ENCODE results near the gene WDR37.

The WDR37 gene

DNA sequence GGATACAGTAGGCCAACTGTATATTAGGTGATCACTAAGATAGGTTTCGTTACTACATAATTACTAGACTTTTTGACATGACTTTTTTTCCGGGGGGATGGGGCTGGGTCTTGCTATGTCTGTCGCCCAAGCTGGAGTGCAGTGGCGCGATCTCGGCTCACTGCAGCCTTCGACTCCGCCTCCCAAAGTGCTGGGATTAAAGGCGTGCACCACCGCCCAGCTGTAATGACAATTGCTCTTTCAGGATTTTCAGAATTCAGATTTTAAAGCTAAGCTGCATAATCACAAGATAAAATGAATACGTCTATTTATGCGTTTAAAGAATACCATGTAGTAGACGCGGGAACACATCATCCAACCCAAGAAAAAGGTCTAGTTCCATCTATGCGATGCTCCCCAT is 8.2 kb upstream of the WDR37 start:
- DNase-seq (ENCODE audit: low read depth) = no peak
- H3K4me3 ChIP-seq (replicated peaks; ENCODE audit: low read depth, low read length) = peak overlapping the region; percentile 95
- TF ChIP-seq, protein P1, sequence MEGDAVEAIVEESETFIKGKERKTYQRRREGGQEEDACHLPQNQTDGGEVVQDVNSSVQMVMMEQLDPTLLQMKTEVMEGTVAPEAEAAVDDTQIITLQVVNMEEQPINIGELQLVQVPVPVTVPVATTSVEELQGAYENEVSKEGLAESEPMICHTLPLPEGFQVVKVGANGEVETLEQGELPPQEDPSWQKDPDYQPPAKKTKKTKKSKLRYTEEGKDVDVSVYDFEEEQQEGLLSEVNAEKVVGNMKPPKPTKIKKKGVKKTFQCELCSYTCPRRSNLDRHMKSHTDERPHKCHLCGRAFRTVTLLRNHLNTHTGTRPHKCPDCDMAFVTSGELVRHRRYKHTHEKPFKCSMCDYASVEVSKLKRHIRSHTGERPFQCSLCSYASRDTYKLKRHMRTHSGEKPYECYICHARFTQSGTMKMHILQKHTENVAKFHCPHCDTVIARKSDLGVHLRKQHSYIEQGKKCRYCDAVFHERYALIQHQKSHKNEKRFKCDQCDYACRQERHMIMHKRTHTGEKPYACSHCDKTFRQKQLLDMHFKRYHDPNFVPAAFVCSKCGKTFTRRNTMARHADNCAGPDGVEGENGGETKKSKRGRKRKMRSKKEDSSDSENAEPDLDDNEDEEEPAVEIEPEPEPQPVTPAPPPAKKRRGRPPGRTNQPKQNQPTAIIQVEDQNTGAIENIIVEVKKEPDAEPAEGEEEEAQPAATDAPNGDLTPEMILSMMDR (IDR thresholded peaks at IDR 0.05; ENCODE audit: low read length, missing control alignments) = no peak

DNA sequence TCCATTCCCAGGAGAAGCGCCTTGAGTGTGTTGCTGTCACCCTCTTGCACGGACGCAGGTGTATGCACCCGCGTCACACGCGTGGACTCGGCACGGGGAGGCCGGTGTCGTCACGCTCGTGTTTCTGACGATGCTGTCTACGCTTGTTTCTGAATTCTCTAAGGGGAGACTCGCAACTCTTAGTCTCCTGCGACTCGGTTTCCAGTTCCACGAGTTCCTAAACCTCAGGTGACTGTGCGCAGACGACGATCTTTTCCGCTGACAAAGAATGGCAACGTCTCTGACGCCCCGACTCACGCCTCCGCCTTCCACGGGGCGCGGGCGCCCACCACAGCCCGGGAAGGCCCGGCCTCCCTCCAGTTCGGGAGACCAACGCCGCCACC is 7.8 kb upstream of the WDR37 start:
- peak; percentile 52 for DNase-seq (ENCODE audit: low read depth)
- H3K4me3 ChIP-seq (replicated peaks; ENCODE audit: low read depth, low read length) = peak overlapping the region; percentile 95
- TF ChIP-seq, protein P1 (IDR thresholded peaks at IDR 0.05; ENCODE audit: low read length, missing control alignments) = no peak

DNA sequence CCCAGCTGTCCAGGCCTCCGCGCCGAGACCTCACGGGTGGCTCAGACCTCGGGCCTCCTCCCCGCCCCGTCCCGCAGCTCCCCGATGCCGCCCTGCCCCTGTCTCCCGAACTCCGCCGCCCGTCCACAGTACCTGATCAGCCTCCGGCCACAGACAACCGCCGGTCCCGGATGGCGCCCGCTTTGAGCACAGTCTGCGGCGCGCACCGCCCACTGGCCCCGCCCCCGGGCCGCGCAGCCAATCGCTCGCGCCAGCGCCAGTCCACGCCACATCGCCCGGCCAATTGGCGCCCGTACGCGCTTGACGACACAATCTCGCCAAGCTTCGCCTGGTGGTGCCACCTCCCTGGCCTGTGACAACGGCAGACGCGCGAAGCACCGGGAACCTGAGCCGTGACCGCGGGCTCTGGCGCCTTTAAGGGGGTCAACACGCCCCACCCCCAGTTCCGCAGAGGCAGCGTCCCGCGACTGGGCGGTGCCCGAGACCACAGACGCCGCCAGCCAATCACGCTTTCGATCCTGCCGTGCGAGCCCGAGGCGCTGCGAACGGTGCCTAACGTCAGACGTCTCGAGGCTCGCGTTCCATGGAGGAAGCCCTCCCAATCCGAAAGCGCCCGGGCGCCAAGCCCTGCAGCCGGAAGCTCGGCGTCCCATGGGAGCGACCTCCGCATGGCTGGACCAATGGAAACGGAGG is 7.3 kb upstream of the WDR37 start, which contains the start of gene IDI1:
TSS of gene IDI1 (minus strand) at position 388 of the 693 bp plus-strand sequence. CDS start at position 272, 116 bp downstream.
- peak within 1 kb of the TSS; percentile 95 for H3K4me3 ChIP-seq (replicated peaks; ENCODE audit: low read depth, low read length)
- peak; percentile 99 for DNase-seq (ENCODE audit: low read depth)
- TF ChIP-seq, protein P1 (IDR thresholded peaks at IDR 0.05; ENCODE audit: low read length, missing control alignments) = no peak

DNA sequence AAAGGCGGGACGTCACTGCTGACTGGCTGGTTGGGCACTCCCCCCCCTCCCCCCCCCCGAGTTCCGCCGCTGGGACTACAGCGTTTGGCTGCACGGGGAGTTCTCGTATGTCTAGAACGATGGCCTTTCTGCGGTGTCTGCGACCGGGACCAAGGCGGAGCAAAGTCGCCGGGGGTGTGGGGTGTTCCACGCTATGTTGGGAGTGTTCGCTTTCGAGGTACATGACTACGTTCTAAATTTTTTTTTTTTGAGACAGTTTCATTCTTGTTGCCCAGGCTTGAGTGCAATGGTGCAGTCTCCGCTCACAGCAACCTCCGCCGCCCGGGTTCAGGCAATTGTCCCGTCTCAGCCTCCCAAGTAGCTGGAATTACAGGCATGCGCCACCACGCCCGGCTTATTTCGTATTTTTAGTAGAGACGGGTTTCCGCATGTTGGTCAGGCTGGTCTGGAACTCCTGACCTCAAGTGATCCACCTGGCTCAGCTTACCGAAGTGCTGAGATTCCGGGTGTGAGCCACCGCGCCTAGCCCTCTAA is 6.7 kb upstream of the WDR37 start:
- TF ChIP-seq, protein P1 (IDR thresholded peaks at IDR 0.05; ENCODE audit: low read length, missing control alignments) = no peak
- peak overlapping the region; percentile 95 for H3K4me3 ChIP-seq (replicated peaks; ENCODE audit: low read depth, low read length)
- no peak for DNase-seq (ENCODE audit: low read depth)

DNA sequence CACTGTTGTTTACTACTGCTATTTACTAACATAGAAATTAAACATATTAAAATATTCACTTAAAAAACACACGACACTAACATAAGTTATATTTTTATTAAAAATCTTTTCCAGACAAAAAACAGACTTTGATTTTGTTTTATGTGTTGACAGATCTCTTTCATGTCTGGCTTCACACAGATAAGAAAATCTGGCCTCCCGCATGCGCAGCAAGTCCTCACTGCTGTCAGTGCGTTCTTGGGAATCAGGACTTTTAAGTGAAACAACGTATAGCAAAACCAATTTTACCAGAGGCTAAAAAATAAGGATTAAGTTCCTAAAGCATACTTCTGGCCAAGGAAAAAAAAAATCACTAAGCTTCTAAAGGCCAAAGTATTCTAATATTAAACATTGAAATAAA is 6.0 kb upstream of the WDR37 start:
- peak overlapping the region; percentile 95 for H3K4me3 ChIP-seq (replicated peaks; ENCODE audit: low read depth, low read length)
- TF ChIP-seq, protein P1 (IDR thresholded peaks at IDR 0.05; ENCODE audit: low read length, missing control alignments) = no peak
- DNase-seq (ENCODE audit: low read depth) = peak; percentile 45

DNA sequence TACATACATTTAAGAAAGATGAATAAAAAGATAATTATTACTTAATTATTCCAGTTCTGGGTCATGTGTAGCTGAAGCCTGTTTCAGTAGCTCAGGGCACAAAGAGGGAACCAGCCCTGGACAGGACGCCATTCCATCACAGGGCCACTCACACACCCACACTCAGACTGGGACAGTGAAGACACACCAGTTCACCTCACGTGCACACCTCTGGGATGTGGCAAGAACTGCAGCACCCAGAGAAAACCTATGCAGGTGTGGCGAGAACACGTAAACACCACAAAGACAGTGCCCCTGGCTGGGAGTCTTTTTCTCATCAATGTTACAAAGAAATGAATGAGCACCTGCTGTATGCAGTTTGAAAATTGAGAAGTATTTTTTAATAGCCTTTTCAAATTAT is 5.6 kb upstream of the WDR37 start:
- TF ChIP-seq, protein P1 (IDR thresholded peaks at IDR 0.05; ENCODE audit: low read length, missing control alignments) = no peak
- DNase-seq (ENCODE audit: low read depth) = no peak
- H3K4me3 ChIP-seq (replicated peaks; ENCODE audit: low read depth, low read length) = peak overlapping the region; percentile 95

DNA sequence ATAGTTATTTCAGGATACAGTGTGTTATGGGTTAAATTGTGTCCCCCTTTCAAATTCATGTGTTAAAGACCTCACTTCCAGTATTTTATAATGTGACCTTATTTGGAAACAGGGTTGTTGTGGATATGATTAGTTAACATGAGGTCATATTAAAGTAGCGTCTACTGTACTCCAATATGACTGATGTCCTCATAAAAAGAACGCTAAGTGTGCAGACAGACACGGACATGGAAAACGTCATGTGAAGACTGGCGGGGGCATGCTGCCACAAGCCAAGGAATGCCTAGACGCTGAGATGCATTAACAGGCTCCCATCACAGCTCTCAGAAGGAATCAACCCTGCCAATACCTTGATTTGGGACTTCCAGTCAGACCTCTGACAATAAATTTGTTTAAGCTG is 1.5 kb upstream of the WDR37 start:
- no peak for DNase-seq (ENCODE audit: low read depth)
- H3K4me3 ChIP-seq (replicated peaks; ENCODE audit: low read depth, low read length) = peak overlapping the region; percentile 95

More for the DNA sequence above, 1.5 kb upstream of the WDR37 start:
- TF ChIP-seq, protein P1 (IDR thresholded peaks at IDR 0.05; ENCODE audit: low read length, missing control alignments) = no peak
